NCI-H2227 treated with DMSO at 0.1 percent for 48 hours (cell line): ENCODE data around the gene PPIG.
"Not testable (repeated sequence)": the region's sequence is repeated elsewhere in the genome, so short reads cannot be mapped to it uniquely, and the experiment has no call there.

ENCODE experiments used
- DNase-seq: peaks from one replicate; lab custom pipeline; 2025; lab: John Stamatoyannopoulos, UW

Gene PPIG

DNA sequence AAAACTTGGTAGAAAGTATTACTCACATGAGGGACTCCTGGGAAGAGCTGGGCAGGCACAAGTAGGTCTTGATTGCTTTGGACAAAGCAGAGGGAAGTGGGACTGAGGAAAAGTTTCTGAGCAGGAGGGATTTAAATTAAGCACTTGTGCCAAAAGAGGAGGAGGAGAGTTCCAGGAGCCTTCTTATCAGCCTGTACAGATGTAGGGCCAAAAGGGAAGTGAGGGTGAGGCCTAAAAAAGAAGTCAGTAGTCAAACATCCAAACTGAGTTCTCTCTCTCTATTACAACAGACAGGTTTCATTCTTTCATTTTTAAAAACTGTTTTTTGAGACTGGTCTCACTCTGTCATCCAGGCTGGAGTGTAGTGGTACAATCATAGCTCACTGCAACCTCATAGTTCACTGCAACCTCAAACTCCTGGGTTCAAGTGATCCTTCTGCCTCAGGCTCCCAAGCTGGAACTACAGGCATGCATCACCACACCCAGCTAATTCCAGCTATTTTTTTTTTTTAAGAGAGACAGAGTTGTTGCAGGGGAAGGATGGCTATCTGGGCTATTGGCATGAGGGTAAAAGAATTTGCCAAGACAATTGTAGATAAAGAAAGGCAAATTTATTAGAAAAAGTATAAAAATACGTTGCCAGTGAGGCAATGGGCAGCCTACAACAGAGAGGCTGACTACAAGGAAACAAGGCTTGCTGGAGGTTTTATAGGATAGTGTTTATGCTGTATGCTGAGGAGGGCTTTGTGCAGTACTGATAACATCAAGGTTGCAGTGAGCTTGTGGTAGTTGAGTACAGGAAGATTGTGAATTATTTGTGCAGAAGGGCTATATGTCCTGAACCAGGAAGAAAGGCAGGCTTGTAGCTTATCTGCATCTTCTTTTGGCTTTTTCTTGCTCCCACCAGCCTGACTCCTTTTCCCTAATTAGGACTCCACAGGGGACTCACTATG lies 81.1 kb downstream of the PPIG start:
- DNase-seq, result no peak

DNA sequence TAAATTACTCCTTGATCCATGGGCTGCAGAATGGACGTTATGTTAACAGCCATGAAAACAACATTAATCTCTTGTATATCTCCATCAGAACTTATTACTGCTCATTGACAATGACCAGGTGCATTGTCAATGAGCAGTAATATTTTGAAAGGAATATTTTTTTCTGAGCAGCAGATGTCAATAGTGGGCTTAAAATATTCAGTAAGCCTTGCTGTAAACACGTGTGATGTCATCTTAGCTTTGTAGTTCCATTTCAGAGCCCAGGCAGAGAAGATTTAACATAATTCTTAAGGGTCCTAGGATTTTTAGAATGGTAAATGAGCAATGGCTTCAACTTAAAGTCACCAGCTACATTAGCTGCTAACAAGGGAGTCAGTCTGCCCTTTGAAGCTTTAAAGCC lies 83.4 kb downstream of the PPIG start:
- no peak for DNase-seq

DNA sequence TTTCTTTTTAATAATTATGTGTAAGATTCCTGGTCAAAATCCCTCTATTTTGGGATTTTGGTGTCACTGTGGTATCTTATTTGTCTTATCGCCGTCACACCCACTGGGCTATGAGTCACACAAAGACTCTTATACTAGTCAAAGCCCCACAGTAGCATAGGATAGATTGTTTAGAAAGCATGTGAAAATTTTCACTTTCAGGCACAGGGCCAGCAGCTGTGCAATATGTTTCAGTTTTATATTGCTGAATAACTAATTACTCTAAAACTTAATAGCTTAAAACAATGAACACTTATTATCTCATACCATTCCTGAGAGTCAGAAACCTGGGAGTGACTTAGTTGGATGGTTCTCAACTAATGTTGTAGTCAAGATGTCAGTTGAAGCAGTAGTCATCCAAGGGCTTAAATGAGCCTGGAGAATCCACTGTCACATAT lies 86.1 kb downstream of the PPIG start:
- no peak for DNase-seq

DNA sequence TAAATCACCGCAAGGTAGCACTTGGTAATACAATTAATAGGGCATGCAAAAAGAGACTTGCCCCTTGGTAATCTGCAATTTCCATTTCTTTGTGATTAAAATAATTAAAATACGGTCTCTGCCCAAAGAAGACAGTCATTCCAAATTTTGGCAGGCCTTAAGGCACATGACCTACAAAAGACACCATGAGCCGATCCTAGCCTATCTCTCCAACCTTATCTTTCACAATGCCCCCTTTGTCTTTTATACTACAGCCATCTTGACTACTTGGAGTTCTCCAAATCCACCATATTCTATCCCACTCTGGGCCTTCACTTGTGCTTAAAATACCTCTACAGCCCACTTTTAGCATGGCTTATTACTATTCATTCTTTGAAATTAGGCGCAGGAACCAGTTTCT lies 86.8 kb downstream of the PPIG start:
- no peak for DNase-seq

DNA sequence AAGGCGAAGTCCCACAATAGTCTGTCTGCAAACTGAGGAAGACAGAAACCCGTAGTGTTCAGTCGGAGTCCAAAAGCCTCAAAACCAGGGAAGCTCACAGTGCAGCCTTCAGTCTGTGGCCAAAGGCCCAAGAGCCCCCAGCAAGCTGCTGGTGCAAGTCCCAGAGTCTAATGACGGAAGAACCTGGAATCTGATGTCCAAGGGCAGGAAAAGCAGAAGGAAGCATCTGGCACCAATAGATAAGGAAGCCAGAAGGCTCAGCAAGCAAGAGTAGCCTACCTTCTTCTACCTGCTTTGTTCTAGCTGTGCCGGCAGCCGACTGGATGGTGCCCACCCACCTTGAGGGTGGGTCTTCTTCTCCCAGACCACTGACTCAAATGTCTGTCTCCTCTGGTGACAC lies 88.3 kb downstream of the PPIG start:
- DNase-seq, result no peak

DNA sequence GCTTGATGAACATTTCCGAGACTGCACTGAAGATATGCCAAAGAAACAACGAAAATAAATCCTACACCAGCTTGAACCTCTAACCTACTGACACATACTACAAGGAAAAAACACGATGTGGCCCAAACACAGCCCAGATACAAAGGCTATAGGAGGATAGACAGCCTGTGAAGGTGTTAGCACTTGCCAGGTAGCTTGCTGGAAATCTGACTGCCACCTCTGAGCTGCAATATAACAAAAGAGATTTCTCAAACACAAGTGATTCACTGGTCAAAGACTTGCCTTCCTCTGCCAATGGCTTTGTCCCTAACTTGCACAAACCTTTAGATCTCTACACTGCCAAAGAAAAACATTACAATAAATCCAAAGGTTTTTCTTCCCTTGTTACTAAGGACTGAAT lies 89.0 kb downstream of the PPIG start:
- no peak for DNase-seq

DNA sequence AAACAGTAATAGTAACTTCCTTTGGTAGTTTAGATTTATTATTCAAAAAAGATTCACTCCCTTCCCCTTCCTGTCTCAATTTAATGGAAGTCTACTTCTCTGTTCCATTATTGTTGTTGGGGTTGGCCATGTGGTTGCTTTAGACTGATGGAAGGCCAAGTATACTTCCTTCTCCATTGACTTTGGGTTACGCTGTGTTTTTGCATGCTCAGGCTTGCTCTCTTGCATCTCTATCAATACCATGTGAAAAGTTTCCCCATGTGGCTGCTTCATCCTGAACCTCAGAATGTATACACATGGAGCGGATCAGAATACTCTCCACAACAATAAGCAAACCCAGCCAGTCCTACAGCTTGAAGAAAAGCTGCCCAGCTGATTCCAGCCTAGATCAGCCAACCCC lies 89.8 kb downstream of the PPIG start:
- DNase-seq, result no peak

DNA sequence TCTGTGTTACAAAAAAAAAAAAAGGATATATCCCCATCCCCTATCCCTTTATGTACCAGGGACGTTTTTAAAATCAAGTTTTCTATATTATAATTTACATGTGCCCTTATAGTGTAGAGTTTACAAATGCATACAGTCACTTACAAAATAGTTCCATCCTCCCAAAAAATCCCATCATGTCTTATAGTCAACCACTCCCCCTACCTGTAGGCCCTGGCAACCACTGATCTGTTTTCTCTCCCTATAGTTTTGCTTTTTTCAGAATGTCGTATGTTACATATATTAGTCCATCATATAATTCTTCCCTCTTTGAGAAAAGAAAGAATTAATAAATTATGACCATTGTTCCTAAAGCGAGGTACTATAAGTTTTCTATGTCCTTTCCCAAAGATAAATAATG lies 92.2 kb downstream of the PPIG start:
- no peak for DNase-seq

DNA sequence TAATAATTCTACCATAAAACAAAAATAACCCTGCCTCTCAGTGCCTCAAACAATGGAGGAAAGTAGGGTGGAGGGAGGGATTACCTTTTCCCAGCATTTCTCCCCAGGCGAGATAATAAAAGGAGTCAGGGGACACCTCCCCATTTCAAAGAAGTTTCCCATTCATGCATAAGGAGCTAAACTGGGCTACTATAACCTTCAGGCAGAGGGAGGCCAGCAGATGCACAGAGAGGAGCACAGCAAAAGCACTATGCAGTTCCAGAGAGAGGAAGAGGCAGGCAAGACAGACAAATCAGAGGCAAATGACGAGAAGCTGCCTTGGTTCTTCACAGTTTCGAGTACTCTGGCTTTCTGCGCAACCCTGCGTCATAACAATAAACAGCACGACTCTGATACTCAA lies 92.7 kb downstream of the PPIG start:
- no peak for DNase-seq

DNA sequence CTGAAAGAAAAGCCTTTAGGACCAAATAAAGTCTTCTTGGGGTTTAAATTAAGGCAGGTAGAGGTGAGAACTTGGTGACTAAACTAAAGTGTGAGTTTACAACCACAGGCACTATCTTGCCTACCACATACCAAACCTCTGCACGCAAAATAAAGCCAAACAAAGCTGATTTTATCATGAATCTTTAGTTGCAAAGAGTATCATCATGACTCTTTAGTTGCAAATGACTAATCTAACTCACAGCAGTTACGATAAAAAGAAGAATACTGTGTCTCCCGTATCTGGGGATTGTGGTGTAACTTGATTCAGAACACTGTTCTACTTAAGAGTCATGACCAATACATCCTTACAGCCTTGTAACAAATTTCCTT lies 98.9 kb downstream of the PPIG start:
- DNase-seq, result no peak

DNA sequence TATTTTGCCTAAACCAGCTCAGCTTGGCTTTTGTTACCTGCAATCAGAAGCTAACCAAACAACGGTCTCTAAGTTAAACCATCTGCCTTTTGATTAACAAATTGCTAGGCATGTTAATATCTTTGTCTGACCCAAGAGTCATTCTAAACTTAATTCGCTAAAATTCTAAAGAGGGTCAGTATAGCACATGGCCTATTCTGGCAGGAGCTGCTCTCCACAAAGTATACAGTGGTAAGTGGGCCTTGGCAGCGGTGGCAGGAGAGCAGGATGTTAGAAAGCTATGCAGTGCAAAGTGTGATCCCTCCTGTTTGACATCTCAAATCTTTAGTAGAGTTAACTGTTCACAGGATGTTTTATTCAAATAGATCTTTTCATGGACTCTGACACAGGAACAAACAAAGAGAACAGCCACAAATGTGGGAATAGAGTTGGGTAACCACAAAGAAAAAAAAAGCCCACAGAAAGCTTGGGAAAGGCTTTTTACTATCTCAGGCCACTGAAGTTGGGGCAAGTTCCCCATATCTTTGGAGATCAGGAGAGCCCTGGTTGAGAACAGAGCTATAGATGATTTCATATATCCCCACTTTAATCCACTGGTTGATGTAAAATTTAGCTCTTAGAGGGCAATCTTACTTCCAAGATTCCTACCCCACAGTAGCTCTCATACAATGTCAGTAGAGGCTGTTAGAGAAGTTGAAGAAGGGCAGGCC lies 99.4 kb downstream of the PPIG start:
- DNase-seq, result no peak

DNA sequence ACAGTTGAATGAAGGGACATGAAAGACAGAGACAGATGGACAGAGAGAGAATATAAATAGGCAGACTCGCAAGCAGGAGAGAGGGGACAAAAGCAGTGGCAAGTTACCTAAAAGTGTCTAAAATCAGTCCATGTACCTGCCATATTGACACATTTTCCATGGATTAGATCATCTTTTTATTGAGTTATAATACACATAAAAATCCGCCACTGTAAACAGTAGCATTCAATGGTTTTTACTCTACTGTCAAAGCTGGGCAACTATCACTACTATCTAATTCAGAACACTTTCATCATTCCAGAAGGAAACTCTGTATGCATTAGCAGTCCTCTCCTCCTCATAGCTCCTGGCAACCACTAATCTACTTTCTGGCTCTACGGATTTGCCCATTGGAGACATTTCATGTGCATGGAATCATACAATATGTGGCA lies 100.0 kb downstream of the PPIG start:
- DNase-seq, result no peak

DNA sequence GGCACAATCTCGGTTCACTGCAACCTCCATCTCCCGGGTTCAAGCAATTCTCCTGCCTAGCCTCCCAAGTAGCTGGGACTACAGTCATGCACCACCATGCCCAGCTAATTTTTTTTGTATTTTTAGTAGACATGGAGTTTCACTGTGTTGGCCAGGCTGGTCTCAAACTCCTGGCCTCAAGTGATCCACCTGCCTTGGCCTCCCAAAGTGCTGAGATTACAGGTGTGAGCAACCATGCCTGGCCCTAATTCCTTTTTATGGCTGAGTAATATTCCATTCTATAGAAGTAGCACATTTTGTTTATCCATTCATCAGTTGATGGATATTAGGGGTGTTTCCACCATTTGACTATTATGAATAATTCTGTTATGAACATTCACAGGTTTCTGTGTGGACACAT lies 100.6 kb downstream of the PPIG start:
- DNase-seq, result not testable (repeated sequence)

DNA sequence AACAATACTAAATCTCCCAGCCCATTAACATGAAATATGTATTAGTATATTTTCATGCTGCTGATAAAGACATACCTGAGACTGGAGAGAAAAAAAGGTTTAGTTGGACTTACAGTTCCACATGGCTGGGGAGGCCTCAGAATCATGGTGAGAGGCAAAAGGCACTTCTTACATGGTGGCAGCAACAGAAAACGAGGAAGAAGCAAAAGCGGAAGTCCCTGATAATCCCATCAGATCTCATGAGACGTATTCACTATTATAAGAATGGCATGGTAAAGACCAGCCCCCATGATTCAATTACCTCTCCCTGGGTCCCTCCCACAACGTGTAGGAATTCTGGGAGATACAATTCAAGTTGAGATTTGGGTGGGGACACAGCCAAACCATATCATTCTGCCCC lies 102.7 kb downstream of the PPIG start:
- not testable (repeated sequence) for DNase-seq

DNA sequence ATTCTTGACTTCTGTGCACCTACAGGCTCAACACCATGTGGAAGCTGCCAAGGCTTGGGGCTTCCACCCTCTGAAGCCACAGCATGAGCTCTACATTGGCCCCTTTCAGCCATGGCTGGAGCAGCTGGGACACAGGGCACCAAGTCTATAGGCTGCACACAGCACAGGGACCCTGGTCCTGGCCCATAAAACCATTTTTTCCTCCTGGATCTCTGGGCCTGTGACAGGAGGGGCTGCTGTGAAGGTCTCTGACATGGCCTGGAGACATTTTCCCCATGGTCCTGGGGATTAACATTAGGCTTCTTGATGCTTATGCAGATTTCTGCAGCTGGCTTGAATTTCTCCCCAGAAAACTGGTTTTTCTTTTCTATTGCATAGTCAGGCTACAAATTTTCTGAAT lies 103.8 kb downstream of the PPIG start:
- not testable (repeated sequence) for DNase-seq

DNA sequence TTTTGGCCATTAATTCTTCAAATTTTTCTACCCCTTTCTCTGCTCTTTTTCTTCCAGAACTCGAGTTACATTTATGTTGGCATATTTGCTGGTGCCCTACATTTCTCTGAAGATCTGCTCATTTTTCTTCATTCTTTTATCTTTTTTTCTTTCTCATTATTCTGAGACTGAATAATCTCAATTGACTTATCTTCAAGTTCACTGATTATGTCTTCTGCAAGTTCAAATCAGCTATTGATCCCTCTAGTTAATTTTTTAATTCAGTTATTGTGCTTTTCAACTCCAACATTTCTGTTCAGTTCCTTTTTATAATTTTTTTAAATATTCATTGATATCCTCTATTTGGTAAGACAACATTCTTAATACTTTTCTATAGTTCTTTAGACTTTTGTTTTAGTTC lies 106.8 kb downstream of the PPIG start:
- no peak for DNase-seq
